Motor neuron (in vitro differentiated cells): Measurements from ENCODE around the gene DCPS. TPM values are rescaled to one million over a fixed set of nuclear protein-coding genes. Genes with fewer than 3 reads are reported as not detected.
A peak's percentile ranks its signal among the peaks of the same experiment; 100 is the strongest.

Experiments used
- ATAC-seq, 8 experiments: fragments of 200-7000 bp; cut with Tn5 transposase; replicated peaks in 6 of 8; 2 replicates each; pipeline ENCODE4 v1.8.0; 2021; ENCODE audit warnings: mild to moderate bottlenecking in 8 of 8, moderate library complexity in 8 of 8
- H3K27ac ChIP-seq, 2 donors: fragments of 250-450 bp; sonication (Bioruptor Pico); 2 replicates each; pipeline ENCODE4 v1.9.0; 2021; ENCODE audit warnings: antibody characterized with exemption in 2 of 2, mild to moderate bottlenecking in 2 of 2, moderate library complexity in 1 of 2
- H3K4me1 ChIP-seq, 2 donors: fragments of 250-450 bp; sonication (Bioruptor Pico); replicated peaks in 1 of 2; 2 replicates each; pipeline ENCODE4 v1.6.1; 2021; ENCODE audit warnings: antibody characterized with exemption in 2 of 2, mild to moderate bottlenecking in 2 of 2, moderate library complexity in 1 of 2
- H3K4me3 ChIP-seq, 5 donors: fragments of 250-450 bp; sonication (Bioruptor Pico); 2 replicates each; pipeline ENCODE4 v1.9.0; 2021; ENCODE audit warnings: antibody characterized with exemption in 5 of 5, mild to moderate bottlenecking in 5 of 5, moderate library complexity in 4 of 5
- WGBS, 10 experiments: fragments of 450-650 bp; shearing (Covaris generic); methylation state at CpG; one replicate each; pipeline ENCODE4 v1.0.0; 2022; 5-methylcytosine and 5-hydroxymethylcytosine counted together
- in situ Hi-C, 9 experiments: fragments of 400-800 bp; cut with MboI; loops; one replicate each; pipeline ENCODE4 v1.15.0; 2021; ENCODE audit warnings: low sequenced_read_pairs in 9 of 9, low pct_unique_long_range_greater_than_20kb in 2 of 9; ENCODE audit not compliant: unreplicated experiment in 9 of 9
- total RNA-seq, 8 experiments: library from RNA; unstranded; fragments of 300-600 nt; gene quantifications; 2 replicates each; pipeline versions ENCODE4 v1.2.3 to v1.2.4, GENCODE V29; 2022

DCPS gene
- total RNA-seq, 8 experiments from 2014 or later = 6.2 to 54.8 (median 12.4) TPM

DNA sequence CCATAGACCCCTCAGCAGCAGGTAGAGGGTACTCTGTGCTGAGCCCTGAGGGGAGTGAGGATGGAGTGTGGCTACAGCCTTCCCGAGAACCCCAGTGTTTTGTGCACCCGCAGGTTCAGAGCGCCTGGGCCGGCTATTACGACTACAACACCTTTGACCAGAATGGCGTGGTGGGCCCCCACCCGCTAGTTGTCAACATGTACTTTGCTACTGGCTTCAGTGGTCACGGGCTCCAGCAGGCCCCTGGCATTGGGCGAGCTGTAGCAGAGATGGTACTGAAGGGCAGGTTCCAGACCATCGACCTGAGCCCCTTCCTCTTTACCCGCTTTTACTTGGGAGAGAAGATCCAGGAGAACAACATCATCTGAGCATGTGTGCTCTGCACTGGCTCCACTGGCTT, 26.5 kb upstream of the DCPS start:
- 96 to 100% (median 100%) methylated on average over 1 to 9 of the region's 11 CpGs; no CpG with 5 or more reads in 4 of the 10 experiments for WGBS, 10 experiments
- peak in 2 of 8 experiments; percentile 9 to 15 for ATAC-seq
- Histone ChIP-seq H3K4me3 (no peak overlapping the region), H3K27ac (no peak overlapping the region), H3K4me1 (peaks cover 0 to 5% of the 10 kb centered on the region in 2 donors)
- in situ Hi-C loops = no loop called here

GRCh38 chr11:126277780-126278179, 26.1 kb upstream of the DCPS start:
- WGBS, 10 experiments = 88 to 100% (median 100%) methylated on average over 1 of the region's 4 CpGs; no CpG with 5 or more reads in 7 of the 10 experiments
- Histone ChIP-seq H3K27ac (no peak overlapping the region), H3K4me1 (peaks cover 0 to 6% of the 10 kb centered on the region in 2 donors), H3K4me3 (no peak overlapping the region)
- in situ Hi-C loops = no loop called here
- ATAC-seq = peak in 5 of 8 experiments; percentile 20 to 42 (median 33)

- Histone ChIP-seq H3K4me1 (peaks cover 6 to 9% of the 10 kb centered on the region in 2 donors), H3K27ac (no peak overlapping the region), H3K4me3 (no peak overlapping the region)
- in situ Hi-C loops = no loop called here
- ATAC-seq = no peak
- WGBS, 10 experiments = 37 to 100% (median 82%) methylated on average over 1 to 6 of the region's 8 CpGs; no CpG with 5 or more reads in 1 of the 10 experiments
Observed at GRCh38 chr11:126279191-126279590, 24.7 kb upstream of the DCPS start.

GRCh38 chr11:126280595-126280994, 23.3 kb upstream of the DCPS start:
- Histone ChIP-seq H3K4me3 (no peak overlapping the region), H3K4me1 (peaks cover 6 to 9% of the 10 kb centered on the region in 2 donors), H3K27ac (no peak overlapping the region)
- in situ Hi-C loops = no loop called here
- no peak for ATAC-seq
- 77 to 100% (median 92%) methylated on average over 1 to 5 of the region's 5 CpGs; no CpG with 5 or more reads in 3 of the 10 experiments for WGBS, 10 experiments

GRCh38 chr11:126281245-126281644, 22.6 kb upstream of the DCPS start:
- 60 to 100% (median 80%) methylated on average over 1 to 2 of the region's 6 CpGs; no CpG with 5 or more reads in 4 of the 10 experiments for WGBS, 10 experiments
- ATAC-seq = no peak
- H3K4me3 ChIP-seq = no peak overlapping the region
- no peak overlapping the region for H3K27ac ChIP-seq
- in situ Hi-C loops = no loop called here
- peaks cover 6 to 9% of the 10 kb centered on the region in 2 donors for H3K4me1 ChIP-seq

- Histone ChIP-seq H3K4me3 (no peak overlapping the region), H3K4me1 (peaks cover 6 to 9% of the 10 kb centered on the region in 2 donors), H3K27ac (no peak overlapping the region)
- WGBS, 10 experiments = 80 to 100% (median 95%) methylated on average over 1 to 9 of the region's 10 CpGs; no CpG with 5 or more reads in 1 of the 10 experiments
- no peak for ATAC-seq
- in situ Hi-C loops = no loop called here
Observed at GRCh38 chr11:126281666-126282175, 22.1 kb upstream of the DCPS start.

GRCh38 chr11:126282361-126282735, 21.5 kb upstream of the DCPS start:
- in situ Hi-C loops = no loop called here
- 3 to 37% (median 18%) methylated on average over 5 to 11 of the region's 15 CpGs; no CpG with 5 or more reads in 7 of the 10 experiments for WGBS, 10 experiments
- peaks cover 6 to 9% of the 10 kb centered on the region in 2 donors for H3K4me1 ChIP-seq
- H3K4me3 ChIP-seq = peak overlapping the region; percentile 42 to 64 (median 52)
- H3K27ac ChIP-seq = no peak overlapping the region
- peak; percentile 49 to 60 (median 57) for ATAC-seq

GRCh38 chr11:126282736-126283591, 20.9 kb upstream of the DCPS start, which contains the start of gene TIRAP:
Gene TIRAP (plus strand): TSS chr11:126283093. CDS start chr11:126290895, 7,802 bp downstream.
- in situ Hi-C loops = no loop called here
- WGBS, 10 experiments = 1 to 7% (median 4%) methylated on average over 3 to 23 of the region's 82 CpGs; no CpG with 5 or more reads in 6 of the 10 experiments
- Histone ChIP-seq H3K4me3 (peak within 1 kb of the TSS; percentile 42 to 64 (median 52)), H3K27ac (peak within 1 kb of the TSS; percentile 69 to 78), H3K4me1 (peaks cover 6 to 9% of the 10 kb centered on the region in 2 donors)
- ATAC-seq = peak; percentile 81 to 88 (median 84)

- WGBS, 10 experiments = 0 to 100% (median 66%) methylated on average over 1 to 6 of the region's 6 CpGs; no CpG with 5 or more reads in 1 of the 10 experiments
- Histone ChIP-seq H3K4me3 (no peak overlapping the region), H3K4me1 (peaks cover 6 to 9% of the 10 kb centered on the region in 2 donors), H3K27ac (no peak overlapping the region)
- in situ Hi-C loops = no loop called here
- ATAC-seq = peak in 6 of 8 experiments; percentile 14 to 39 (median 28)
Observed at GRCh38 chr11:126284829-126285228, 19.0 kb upstream of the DCPS start.

GRCh38 chr11:126288237-126288636, 15.6 kb upstream of the DCPS start:
- H3K4me1 ChIP-seq = peaks cover 3 to 6% of the 10 kb centered on the region in 2 donors
- no peak overlapping the region for H3K27ac ChIP-seq
- in situ Hi-C loops = no loop called here
- no peak overlapping the region for H3K4me3 ChIP-seq
- ATAC-seq = no peak
- WGBS, 10 experiments = 84 to 100% (median 93%) methylated on average over 1 to 6 of the region's 6 CpGs; no CpG with 5 or more reads in 2 of the 10 experiments

DNA sequence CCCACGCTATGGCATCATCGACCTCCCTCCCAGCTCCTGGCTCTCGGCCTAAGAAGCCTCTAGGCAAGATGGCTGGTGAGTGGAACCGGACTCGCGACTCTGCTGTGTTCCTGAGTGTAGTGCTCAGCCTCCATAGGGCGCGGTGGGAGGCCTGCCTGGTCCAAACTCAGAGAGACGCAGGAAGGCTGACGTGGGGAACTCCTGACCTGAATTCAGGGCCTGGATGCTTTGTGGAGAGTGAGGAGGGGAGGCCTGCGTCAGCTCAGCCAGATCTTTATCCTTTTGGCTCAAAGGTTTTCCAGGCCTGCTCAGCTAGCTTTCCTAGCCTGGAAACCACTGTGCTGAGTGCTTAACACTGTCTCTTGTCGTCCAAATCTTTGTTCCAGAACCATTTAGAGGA, 13.0 kb upstream of the DCPS start:
- no peak overlapping the region for H3K27ac ChIP-seq
- H3K4me3 ChIP-seq = no peak overlapping the region
- in situ Hi-C loops = no loop called here
- ATAC-seq = no peak
- 90 to 100% (median 97%) methylated on average over 1 to 7 of the region's 12 CpGs; no CpG with 5 or more reads in 4 of the 10 experiments for WGBS, 10 experiments
- H3K4me1 ChIP-seq = no peaks in the 10 kb centered on the region

DNA sequence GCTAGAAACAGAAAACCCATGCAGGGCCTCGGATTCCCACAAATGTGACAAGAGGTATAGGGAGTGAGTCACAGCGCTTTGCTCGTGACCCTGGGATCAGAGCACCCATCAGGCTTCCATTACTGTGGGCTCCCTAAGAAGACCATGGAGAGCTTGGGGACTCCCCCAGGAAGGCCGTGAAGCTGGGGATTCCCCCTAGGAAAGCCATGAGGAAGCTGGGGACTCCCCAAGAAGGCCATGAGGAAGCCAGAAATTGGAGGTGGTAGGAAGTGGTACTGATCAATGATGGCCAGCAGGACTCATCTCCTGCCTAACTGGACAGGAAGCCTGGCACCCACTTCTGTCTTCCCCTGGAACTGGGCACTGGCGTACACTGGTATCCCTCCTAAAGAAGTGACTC, 10.1 kb upstream of the DCPS start:
- Histone ChIP-seq H3K4me1 (no peaks in the 10 kb centered on the region), H3K4me3 (no peak overlapping the region), H3K27ac (no peak overlapping the region)
- ATAC-seq = no peak
- in situ Hi-C loops = no loop called here
- WGBS, 10 experiments = 83 to 100% (median 96%) methylated on average over 1 to 4 of the region's 5 CpGs; no CpG with 5 or more reads in 3 of the 10 experiments

- 29 to 100% (median 83%) methylated on average over 1 to 2 of the region's 2 CpGs; no CpG with 5 or more reads in 1 of the 10 experiments for WGBS, 10 experiments
- Histone ChIP-seq H3K27ac (no peak overlapping the region), H3K4me3 (no peak overlapping the region), H3K4me1 (no peaks in the 10 kb centered on the region)
- ATAC-seq = no peak
- in situ Hi-C loops = no loop called here
Observed at GRCh38 chr11:126297004-126297403, 6.9 kb upstream of the DCPS start.
